Endothelial cell of umbilical vein (primary cell): ENCODE measurements around the gene AFF1. TPM values are rescaled to one million over a fixed set of nuclear protein-coding genes. Genes with fewer than 3 reads are reported as not detected.

Source experiments
- BruUV-seq: library from RNA; stranded (reverse); fragments of 400-500 nt; replicated peaks from 2 replicates; lab custom pipeline; 2021; lab: Mats Ljungman, UMichigan
- CTCF ChIA-PET: fragments of 300-600, 350-600 bp; sonication (Branson Sonifier 250); formaldehyde crosslinking; loops from one replicate; lab custom pipeline; 2021; ENCODE audit warnings: antibody characterized with exemption, inconsistent platforms; lab: Charles Lee
- POLR2A ChIA-PET: fragments of 300-600, 350-600 bp; sonication (Branson Sonifier 250); formaldehyde crosslinking; loops from one replicate; lab custom pipeline; 2021; ENCODE audit warnings: antibody characterized with exemption, inconsistent platforms; lab: Charles Lee
- DNase-seq: peaks from one replicate; pipeline ENCODE4 v3.0.0-alpha.2; 2011; ENCODE audit warnings: low read depth, low spot score
- FAIRE-seq: peaks from 2 replicates; lab custom pipeline; 2011; peaks lifted over from hg19 to GRCh38; lab: Jason Lieb, UNC
- H2AFZ ChIP-seq: 2 replicates; pipeline ENCODE4 v1.6.0; 2012; ENCODE audit warnings: low read depth, low read length, control low read depth, inconsistent platforms
- H3K27ac ChIP-seq: 2 replicates; pipeline ENCODE4 v1.5.1; 2011; ENCODE audit warnings: low read depth, mild to moderate bottlenecking, control low read depth, low read length, moderate library complexity; ENCODE audit not compliant: insufficient read depth
- H3K27me3 ChIP-seq, 2 experiments: 2 replicates each; pipeline versions ENCODE4 v1.6.0 to v1.6.1; 2011; ENCODE audit warnings: low read length in 2 of 2, mixed read lengths in 1 of 2; ENCODE audit not compliant: control insufficient read depth in 2 of 2, insufficient read depth in 2 of 2
- H3K36me3 ChIP-seq, 2 experiments: 2 replicates in 1 of 2; 3 replicates in 1 of 2; pipeline ENCODE4 v1.5.1; 2011; ENCODE audit warnings: low read length in 2 of 2, mild to moderate bottlenecking in 1 of 2, moderate library complexity in 1 of 2; ENCODE audit not compliant: control insufficient read depth in 2 of 2, insufficient read depth in 2 of 2; ENCODE audit errors: extremely low read depth in 1 of 2
- H3K4me1 ChIP-seq: 3 replicates; pipeline ENCODE4 v1.5.1; 2011; ENCODE audit warnings: mild to moderate bottlenecking, low read length; ENCODE audit not compliant: control insufficient read depth, insufficient read depth; ENCODE audit errors: extremely low read depth
- H3K4me2 ChIP-seq: 2 replicates; pipeline ENCODE4 v1.6.1; 2011; ENCODE audit warnings: low read length, control low read depth, mixed read lengths; ENCODE audit not compliant: insufficient read depth
- H3K4me3 ChIP-seq, 3 experiments: fragments of 200-600 bp in 1 of 3; sonication (generic), shearing (Covaris generic) in 1 of 3; replicated peaks in 1 of 3; 2 replicates each; pipeline ENCODE4 v1.5.1; 2011 to 2016; ENCODE audit warnings: control low read depth in 3 of 3, low read length in 3 of 3, mild to moderate bottlenecking in 2 of 3, inconsistent platforms in 1 of 3, low read depth in 1 of 3, moderate library complexity in 1 of 3; ENCODE audit not compliant: insufficient read depth in 1 of 3
- H3K79me2 ChIP-seq: 2 replicates; pipeline ENCODE4 v1.6.0; 2012; ENCODE audit warnings: low read length, inconsistent platforms; ENCODE audit not compliant: control insufficient read depth, insufficient read depth
- H3K9ac ChIP-seq: replicated peaks from 2 replicates; pipeline ENCODE3; 2011; ENCODE audit warnings: low read length, control low read depth; ENCODE audit not compliant: insufficient read depth; ENCODE audit errors: extremely low read depth
- H3K9me1 ChIP-seq: replicated peaks from 3 replicates; pipeline ENCODE4 v1.6.0; 2011; ENCODE audit warnings: mild to moderate bottlenecking, low read length; ENCODE audit not compliant: control insufficient read depth, insufficient read depth; ENCODE audit errors: extremely low read depth
- H3K9me3 ChIP-seq: replicated peaks from 2 replicates; pipeline ENCODE4 v1.5.1; 2012; ENCODE audit warnings: low read length, inconsistent platforms; ENCODE audit not compliant: control insufficient read depth, insufficient read depth
- H4K20me1 ChIP-seq: replicated peaks from 2 replicates; pipeline ENCODE3; 2011; ENCODE audit warnings: mild to moderate bottlenecking, low read length; ENCODE audit not compliant: control insufficient read depth, insufficient read depth; ENCODE audit errors: extremely low read depth
- EZH2 ChIP-seq: IDR thresholded peaks from 2 replicates; pipeline ENCODE4 v1.6.1; 2012; ENCODE audit warnings: borderline replicate concordance, low read depth, mild to moderate bottlenecking, moderate library complexity, low read length, inconsistent platforms; ENCODE audit not compliant: severe bottlenecking
- FOS ChIP-seq: IDR thresholded peaks from 2 replicates; pipeline ENCODE4 v1.6.1; 2011; ENCODE audit warnings: mild to moderate bottlenecking, low read length, moderate library complexity, borderline replicate concordance; ENCODE audit not compliant: insufficient read depth
- GATA2 ChIP-seq: IDR thresholded peaks from 2 replicates; pipeline ENCODE4 v1.7.0; 2011; ENCODE audit warnings: low read depth, mild to moderate bottlenecking, moderate library complexity, mixed read lengths, low read length; ENCODE audit not compliant: insufficient read length, insufficient read depth
- JUN ChIP-seq: IDR thresholded peaks from 2 replicates; pipeline ENCODE4 v1.6.1; 2011; ENCODE audit warnings: borderline replicate concordance, low read depth; ENCODE audit not compliant: insufficient read length, insufficient read depth
- MYC ChIP-seq: IDR thresholded peaks from one replicate; pipeline ENCODE4 v1.6.1; 2011; ENCODE audit warnings: mild to moderate bottlenecking, low read depth, low read length
- POLR2A ChIP-seq: IDR thresholded peaks from 2 replicates; pipeline ENCODE4 v1.6.1; 2012; ENCODE audit warnings: low read depth, mild to moderate bottlenecking, control low read depth, low read length
- POLR2AphosphoS5 ChIP-seq: IDR thresholded peaks from 2 replicates; pipeline ENCODE4 v1.6.1; 2012; ENCODE audit warnings: low read depth, mild to moderate bottlenecking, control low read depth, low read length, moderate library complexity; ENCODE audit not compliant: insufficient read depth
- dilution Hi-C: fragments of 300-500 bp; cut with MboI; formaldehyde crosslinking; loops from one replicate; pipeline ENCODE4 v1.15.0; 2019; ENCODE audit warnings: low sequenced_read_pairs; ENCODE audit not compliant: extremely low pct_ligation_motif_present
- intact Hi-C: fragments of 100-400 bp; cut with micrococcal nuclease; formaldehyde crosslinking; loops from one replicate; pipeline ENCODE4 v1.10.0; 2022
- polyA plus RNA-seq, 4 experiments: library from polyadenylated mRNA; depleted of rRNA in 3 of 4; stranded (reverse) in 3 of 4; unstranded in 1 of 4; fragments of >200 nt; gene quantifications; 2 replicates each; pipeline versions ENCODE4 v1.2.1 to v1.2.3, GENCODE V29; 2011 to 2012; ENCODE audit warnings: missing spikeins in 1 of 4
- total RNA-seq: library from RNA; stranded (reverse); gene quantifications from 2 replicates; pipeline ENCODE4 v1.2.3, GENCODE V29; 2021
- TF ChIP-seq, protein P1 (sequence below), 2 donors: IDR thresholded peaks; 1 replicate in 1 of 2; 2 replicates in 1 of 2; pipeline ENCODE4 v1.5.1; 2011; ENCODE audit warnings: low read length in 2 of 2, mild to moderate bottlenecking in 2 of 2, moderate library complexity in 2 of 2, control low read depth in 1 of 2, inconsistent platforms in 1 of 2, low read depth in 1 of 2; ENCODE audit not compliant: insufficient read depth in 1 of 2; ENCODE audit errors: extremely low read depth in 1 of 2
- TF ChIP-seq, protein P2 (sequence below): IDR thresholded peaks from 2 replicates; pipeline ENCODE4 v1.6.1; 2011; ENCODE audit not compliant: insufficient read depth, insufficient read length

AFF1 gene
- total and polyA plus RNA-seq, 2 donors (not counting 3 experiments of a cell fraction or from before 2014, with no cell fraction given), result 26.2 to 106 TPM

DNA sequence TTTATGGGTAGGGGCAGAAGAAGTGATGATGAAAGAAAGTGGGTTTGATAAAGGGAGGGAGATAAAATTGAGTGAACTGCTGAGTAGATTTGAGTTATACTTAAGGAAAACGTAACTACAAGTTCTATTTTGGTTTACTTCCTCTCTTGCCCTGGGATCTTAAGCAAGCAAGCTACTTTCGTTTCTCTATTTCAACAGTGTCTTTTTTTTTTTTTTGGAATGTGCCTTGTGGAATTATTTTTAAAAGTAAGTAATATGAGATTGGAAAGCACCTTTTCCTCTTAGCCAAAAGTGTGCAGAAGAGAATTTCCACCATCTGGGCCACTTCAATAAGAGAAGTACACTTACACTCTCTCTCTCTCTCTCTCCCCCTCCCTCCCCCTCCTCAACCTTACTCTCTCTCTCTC, 26.6 kb upstream of the AFF1 start:
- ChIA-PET POLR2A (no interaction called here), CTCF (interaction anchor here (0.7 to 1.8 kb wide), 2 partner anchors 185 to 412 kb away, joined by 3 to 7 read pairs; no protein-coding TSS in a partner anchor)
- no peaks in the 10 kb centered on the region for H3K9me3 ChIP-seq
- BruUV-seq, result no TSS peak
- no peaks in the 10 kb centered on the region for H3K36me3 ChIP-seq
- H3K4me2 ChIP-seq, result no peak overlapping the region
- no peak overlapping the region for H3K4me3 ChIP-seq
- dilution Hi-C loops (loop anchor here (25.0 kb wide), 1 partner anchor 204 kb away; no protein-coding TSS in a partner anchor), intact Hi-C loops (no loop called here)
- DNase-seq (peak; percentile 33), FAIRE-seq (no peak)
- no peak overlapping the region for H3K9ac ChIP-seq
- no peaks in the 10 kb centered on the region for H3K27me3 ChIP-seq
- no peaks in the 10 kb centered on the region for H4K20me1 ChIP-seq
- no peaks in the 10 kb centered on the region for H3K4me1 ChIP-seq
- no peak overlapping the region for H3K27ac ChIP-seq
- H3K9me1 ChIP-seq, result no peaks in the 10 kb centered on the region
- H2AFZ ChIP-seq, result no peak overlapping the region
- no peaks in the 10 kb centered on the region for H3K79me2 ChIP-seq
- TF ChIP-seq GATA2 (no peak), POLR2A (no peak), EZH2 (no peak), MYC (no peak), JUN (no peak), POLR2AphosphoS5 (no peak), FOS (no peak)
- TF ChIP-seq, protein P1, sequence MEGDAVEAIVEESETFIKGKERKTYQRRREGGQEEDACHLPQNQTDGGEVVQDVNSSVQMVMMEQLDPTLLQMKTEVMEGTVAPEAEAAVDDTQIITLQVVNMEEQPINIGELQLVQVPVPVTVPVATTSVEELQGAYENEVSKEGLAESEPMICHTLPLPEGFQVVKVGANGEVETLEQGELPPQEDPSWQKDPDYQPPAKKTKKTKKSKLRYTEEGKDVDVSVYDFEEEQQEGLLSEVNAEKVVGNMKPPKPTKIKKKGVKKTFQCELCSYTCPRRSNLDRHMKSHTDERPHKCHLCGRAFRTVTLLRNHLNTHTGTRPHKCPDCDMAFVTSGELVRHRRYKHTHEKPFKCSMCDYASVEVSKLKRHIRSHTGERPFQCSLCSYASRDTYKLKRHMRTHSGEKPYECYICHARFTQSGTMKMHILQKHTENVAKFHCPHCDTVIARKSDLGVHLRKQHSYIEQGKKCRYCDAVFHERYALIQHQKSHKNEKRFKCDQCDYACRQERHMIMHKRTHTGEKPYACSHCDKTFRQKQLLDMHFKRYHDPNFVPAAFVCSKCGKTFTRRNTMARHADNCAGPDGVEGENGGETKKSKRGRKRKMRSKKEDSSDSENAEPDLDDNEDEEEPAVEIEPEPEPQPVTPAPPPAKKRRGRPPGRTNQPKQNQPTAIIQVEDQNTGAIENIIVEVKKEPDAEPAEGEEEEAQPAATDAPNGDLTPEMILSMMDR (IDR thresholded peaks at IDR 0.05; ENCODE audit: extremely low read depth in 1 of 2, insufficient read depth in 1 of 2, low read depth in 1 of 2, low read length in 2 of 2), result no peak
- TF ChIP-seq, protein P2, sequence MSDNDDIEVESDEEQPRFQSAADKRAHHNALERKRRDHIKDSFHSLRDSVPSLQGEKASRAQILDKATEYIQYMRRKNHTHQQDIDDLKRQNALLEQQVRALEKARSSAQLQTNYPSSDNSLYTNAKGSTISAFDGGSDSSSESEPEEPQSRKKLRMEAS, result no peak
